NCI-H1930 (cell line): Measurements from ENCODE around the gene COPZ2.
"Not testable (repeated sequence)": the region's sequence is repeated elsewhere in the genome, so short reads cannot be mapped to it uniquely, and the experiment has no call there.

Experiments
- DNase-seq, 2 experiments: peaks; one replicate each; lab custom pipeline; 2025; lab: John Stamatoyannopoulos, UW

COPZ2 gene

DNA sequence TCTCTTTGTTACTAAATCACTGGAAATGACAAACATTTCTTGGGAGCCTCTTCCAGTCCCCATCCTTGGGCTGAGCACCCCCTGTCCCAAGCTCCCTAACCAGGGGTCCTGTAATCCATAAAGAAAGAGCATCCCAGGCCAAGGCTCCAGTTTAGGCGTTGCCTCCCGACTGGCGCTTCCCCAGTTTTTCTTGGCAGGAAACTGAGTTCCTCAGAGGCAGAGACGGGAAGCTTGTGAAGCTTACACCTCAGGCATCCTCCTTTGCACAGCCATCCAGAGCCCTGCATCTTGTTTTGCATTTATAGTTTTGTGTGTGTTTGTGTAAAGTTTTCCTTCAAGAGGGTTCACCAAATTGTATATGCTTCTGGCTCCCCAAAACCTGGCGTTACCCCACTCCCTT, 7.1 kb downstream of the COPZ2 start:
- no peak for DNase-seq

DNA sequence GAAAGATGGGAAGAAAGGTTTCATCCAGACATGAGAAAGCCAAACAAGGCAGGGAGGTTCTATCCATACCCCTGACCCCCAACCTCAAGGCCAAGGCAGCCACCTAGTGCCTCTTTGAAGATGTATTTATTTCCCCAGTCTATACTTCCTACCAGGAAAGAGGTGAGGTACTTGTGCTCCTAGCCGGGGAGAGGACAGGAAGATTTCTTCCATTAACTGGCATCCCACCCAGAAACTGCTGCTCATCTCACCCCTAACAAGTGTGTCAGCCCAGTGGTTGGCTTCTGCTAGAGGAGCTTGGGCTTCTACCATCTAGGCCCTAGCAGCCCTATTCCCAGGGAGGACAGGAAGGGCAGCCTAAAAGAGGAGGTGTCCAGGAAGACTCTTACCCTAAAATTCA, 8.9 kb downstream of the COPZ2 start:
- no peak for DNase-seq

DNA sequence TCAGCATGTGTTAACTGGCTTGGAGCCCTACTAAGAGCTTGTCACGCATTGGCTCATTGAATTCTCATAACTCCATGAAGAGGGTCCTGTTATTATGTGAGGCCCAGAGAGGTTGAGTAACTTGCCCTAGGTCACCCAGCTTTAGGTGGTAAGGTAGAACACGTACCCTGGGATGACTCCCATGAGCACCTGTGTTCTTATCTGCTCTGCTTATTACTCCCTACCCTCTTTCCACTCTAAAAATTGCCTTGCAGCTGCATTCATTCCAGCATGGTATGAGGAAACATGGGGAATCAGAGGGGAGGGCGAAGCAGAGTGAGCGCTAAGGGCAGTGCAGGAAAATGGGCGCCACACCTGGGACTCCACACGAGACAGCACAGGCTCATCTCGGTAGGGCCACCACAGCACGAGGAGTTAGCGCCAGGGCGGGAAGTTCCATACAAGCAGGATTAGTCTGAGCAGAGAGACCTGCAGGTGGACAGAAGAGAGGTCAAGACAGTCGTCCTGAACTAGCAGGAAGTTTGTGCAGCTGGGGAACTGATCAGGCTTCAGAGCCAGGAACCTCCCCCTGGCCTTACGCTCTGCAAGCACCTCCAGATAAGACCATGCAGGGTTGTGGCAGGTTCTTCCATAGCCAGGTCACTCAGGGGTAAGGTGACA, 10.1 kb downstream of the COPZ2 start:
- no peak for DNase-seq

DNA sequence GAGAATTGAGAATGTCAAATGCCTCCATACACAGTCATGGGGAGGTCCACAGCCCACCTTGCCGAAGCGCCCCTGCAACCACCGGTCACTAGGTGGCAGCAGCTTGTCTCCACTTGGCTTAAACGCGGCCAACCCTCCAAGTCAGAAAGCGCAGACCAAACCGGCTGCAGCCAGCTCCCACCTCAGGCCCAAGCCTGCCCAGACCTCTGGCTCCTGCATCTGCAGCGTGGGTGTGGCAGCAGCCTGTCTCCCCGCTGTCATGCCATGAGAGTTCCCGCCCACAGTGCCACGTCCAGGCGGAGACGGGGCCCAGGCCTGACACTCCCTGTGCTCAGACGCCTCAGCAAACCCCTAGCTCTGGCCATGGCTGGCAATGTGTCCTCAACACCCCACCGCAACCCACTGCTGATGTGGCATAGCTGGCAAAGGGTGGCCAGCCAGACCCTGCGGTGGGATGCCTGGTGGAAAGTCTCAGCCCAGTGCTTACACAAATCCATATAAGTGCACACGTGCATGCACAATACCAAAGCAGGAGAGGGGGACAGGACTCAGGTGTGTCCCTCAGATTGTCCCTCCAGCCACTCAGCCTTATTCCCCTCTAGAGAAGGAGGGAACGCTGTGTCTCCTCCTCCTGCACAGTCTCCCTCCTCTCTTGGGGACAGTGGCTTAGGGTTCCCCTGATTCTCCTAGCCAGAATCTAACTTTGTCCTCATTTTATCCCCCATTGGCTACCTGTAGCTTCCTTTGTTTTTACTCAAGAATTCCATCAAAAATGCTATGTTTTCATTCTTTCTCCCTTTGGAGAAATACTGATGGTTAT, 10.9 kb downstream of the COPZ2 start:
- peak; percentile 70 to 71 for DNase-seq

DNA sequence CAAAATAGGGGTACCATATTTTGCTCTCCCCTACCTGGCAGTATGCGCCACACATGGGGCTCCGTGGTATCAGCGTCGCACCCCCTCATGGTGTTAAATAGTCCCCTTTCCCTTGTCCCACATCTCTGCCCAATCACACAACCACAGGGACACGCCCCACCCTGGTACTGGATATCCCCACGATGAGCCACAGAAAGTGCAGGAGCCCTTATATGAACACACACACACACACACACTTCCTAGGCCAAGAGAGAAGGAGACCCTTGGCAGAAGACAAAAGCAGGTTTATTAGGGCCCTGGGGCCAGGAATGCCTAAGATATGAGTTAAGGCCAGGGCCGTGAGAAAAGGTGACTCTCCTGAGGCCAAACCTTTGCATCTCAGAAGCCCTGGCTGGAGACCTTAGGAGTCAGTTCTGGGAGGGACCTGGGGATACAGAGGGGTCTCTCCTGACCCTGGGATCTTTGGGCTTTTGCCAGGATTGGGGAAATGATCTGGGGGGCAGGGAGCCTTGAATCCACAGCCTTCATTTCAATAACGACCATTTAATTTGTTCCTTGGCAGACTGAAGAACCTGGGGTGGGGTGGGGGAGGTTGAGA, 11.6 kb downstream of the COPZ2 start:
- DNase-seq, result no peak

DNA sequence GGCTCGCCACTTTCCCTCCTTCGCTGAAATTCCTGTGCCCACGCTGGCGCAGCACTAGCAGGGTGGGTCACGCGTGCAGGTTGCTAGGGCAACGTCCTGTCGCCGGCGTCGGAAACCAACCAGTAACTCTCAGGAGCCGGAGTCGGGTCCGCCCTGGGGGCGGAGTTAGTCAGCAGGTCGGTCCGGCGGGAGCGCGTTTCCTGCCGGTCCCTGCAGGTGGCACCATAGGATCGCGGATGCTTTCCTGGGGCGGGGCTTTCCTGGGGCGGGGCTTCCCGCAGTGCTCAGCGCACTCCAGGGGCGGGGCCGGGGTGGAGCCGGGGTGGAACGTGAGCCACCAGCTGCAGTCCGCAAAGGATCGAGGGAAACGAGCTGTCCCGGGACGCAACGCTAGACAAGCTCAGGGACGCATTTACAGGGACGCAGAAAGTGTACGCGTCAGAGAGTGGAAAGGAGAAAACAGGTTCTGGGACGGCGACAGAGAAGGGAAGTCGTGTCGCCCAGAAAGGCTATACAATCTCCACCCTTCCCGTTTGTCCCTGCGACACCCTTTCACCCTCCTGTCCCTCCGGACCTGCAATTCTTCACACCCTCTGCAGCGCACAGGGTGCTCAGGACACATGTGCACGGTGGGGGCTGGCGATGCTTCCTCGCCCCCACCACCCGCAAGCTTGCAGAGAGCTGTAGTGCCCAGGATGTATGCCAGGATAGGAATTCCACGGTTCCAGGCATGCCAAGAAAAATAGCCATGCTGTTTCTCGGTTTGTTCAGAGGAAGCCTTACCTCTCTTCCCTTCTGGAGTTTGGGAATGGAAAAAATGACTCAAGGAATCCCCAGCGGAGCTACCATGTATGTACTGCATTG, 12.3 kb downstream of the COPZ2 start:
- peak; percentile 94 to 95 for DNase-seq

DNA sequence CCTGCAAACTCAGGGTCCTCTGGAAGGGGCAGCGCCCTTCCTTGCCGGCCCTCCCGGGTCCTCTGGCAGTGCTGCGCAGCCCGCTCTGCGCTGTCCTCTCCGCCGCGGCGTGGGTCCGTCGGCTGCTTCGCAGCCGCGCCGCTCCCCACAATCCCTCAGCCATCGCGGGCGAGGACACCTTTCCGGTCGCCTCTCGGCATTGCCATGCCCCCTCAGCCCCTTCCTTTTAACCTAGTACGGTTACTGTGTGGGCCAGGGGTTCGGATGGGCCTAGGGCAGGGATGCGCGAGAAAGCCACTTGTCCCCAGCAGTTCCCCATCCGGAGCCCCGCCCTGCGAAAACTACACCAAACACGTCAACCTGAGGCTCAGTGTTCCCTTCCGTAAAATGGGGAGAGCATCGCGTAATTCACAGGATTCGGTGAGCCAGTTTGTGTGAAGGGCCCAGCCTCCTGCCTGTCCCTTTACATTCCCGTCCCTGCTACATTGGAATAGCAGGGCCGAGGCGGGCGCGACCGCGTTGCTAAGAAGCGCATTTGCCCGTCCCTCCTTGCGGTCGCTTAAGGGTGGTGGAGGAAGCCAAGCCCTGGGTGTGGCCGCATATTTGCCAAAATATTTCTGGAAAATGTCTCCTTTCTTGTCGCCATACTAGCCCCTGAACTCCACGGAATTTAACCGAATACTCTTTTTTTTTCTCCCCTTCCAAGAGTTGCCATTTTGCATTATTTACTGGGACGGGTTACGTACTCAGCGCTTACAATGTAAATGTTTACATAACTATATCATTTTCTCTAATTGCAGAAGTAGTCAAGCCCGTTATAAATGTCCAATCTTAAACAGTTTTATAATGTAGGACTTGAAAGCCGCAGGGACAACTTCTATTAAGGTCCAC, 13.2 kb downstream of the COPZ2 start:
- peak in 1 of 2 experiments; percentile 31 for DNase-seq

DNA sequence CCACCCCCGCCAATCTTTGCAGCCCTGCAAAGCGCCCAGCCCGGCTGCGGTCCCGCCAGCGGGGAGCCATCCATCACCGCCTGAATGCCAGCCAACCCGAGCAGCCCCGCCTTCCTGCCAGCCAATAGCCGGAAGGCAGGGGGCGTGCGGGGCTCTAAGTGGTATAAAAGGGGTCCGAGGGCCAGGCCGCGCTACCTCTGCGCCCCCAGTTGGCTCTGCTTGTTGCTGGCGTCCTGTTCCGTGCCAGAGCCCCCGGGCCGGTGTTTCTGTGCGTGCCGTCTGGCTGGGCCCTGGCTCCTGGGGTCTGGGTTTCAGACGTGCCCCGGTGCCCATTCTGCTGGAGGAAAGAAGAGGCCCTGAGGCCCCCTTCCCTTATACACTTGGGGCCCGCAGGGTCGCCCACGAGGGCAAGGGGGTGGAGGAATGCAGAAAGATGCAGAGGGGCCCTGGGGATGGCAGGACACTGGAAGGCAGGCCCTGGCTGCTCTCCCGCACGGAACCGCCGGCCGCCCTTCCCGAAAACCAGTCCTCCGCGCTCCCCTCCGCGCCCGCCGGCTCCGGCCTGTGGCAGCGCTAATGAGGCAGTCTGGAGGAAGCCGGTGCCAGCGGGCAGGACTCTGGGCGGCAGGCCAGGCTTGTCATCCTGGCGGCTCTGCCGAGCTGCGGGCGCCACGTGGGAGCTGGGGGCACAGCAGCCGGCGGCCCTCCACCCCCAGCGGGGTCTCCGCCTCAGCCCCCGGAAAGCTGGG, 14.0 kb downstream of the COPZ2 start:
- peak; percentile 74 to 81 for DNase-seq

DNA sequence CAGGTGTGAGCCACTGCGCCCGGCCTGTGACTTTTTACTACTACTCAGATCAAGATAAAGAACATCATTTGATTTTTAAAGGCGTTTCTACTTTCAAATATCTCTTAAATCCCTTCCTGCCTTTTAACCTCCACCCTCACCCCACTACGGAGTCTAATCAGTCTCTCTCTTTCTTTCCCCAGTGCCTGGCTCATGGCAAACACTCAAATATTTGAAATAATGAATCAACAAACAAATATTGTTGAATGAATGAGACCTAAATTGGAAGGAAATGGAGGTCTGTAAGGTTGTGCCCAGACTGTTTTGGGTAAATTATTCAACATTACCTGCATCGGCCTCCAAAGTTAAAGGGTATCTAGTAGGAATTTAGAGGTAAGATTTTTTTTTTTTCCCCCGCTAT, 14.7 kb downstream of the COPZ2 start:
- DNase-seq, result no peak

DNA sequence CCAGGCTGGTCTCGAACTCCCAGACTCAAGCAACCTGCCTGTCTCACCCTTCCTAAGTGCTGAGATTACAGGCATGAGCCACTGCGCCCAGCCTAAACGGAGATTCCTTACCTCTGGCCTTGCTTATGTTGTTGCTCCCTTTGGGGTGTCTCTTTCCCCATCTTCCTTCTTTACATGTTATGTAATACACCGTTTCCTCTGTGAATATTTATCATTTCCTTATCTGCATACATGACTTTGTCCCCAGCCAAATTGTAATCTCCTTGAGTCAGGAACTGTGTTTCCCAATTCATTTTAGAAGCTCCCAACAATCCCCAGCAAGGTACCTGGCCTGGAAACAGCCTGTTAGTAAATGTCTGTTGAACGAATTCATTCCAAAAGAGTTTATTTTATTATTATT, 15.7 kb downstream of the COPZ2 start:
- no peak for DNase-seq

DNA sequence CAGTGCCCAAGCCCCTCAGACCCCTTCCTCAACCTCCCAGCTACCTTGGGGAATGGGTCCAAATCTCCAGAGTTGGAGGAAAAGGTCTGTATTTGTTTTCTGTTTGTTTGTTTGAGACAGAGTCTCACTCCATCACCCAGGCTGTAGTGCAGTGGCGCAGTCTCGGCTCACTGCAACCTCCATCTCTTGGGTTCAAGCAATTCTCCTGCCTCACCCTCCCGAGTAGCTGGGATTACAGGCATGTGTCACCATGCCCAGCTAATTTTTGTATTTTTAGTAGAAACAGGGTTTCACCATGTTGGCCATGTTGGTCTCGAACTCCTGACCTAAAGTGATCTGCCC, 19.8 kb downstream of the COPZ2 start:
- DNase-seq, result not testable (repeated sequence)

DNA sequence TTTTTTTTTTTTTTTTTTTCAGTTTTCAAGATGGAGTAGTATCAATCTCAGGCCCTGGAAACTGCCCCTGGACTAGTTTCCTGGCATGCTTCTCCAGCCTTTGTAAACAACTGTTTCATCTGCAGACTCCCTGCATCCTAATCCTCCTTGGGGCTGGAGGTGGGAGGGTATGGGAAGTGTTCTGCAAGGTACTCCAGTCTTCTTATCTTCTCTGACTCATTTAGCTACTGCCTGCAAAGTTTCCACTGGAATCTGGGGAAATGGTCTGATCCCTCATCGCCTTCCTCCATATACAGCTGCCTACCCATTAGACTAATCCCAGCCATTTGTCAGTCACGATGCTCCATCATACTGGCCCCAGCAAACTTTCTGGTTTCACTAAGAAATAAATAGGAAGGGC, 21.5 kb downstream of the COPZ2 start:
- DNase-seq, result no peak

DNA sequence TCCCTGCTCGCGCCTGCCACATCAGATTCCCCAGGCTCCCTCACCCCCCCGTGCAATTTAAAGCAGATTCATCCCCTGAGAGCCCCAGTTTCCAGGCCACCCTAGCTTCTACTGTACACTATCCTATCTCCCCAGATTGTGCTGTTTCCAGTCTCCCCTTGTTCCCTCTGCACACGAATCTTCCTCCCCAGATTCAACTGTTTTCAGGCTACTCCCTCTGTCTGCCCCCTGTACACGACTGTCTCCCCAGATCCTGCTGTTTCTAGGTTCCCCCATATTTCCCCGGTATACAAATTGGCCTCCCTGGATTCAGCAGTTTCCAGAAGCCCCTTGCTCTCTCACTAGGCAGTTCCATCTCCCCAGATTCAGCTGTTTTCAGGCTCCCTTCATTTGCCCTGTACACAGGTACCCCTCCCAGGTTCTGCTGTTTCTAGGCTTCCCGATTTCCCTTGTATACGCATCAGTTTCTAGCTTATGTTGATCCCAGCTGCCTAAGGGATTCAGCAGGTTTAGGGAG, 22.9 kb downstream of the COPZ2 start:
- DNase-seq, result no peak

DNA sequence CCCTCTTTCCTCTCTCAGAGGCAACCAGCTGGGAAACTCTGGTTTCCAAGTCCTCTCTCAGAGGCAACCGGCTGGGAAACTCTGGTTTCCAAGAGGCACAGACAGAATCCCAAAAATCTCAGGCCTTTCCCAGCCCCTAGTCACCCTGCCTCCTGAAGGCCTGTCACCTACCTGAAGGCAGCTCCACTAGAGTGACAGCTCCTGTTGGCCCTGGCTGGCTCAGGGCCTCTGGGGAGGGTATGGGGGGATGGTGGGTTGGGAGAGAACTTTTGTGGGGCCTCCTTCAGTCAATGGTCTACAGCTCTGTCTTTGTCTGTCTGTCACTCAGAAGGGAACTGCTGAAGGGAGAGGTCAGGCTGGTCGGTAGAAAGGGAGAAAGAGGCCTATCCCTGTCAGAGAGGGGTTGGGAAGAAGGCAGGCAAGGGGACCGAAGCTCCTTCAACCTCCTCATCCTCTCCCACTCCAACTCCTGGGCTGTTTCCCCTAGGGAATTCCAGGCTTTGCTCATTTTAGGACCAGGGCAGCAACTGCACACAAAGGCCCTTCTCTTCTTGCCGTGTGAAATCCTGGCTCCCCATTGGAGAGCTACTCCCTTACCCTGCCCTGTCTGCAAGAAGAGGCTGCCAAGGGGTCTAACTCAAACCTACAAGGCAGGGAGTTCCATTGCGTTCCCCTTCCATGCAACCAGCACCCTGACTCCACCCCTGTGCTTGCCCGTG, 23.6 kb downstream of the COPZ2 start:
- DNase-seq, result no peak

DNA sequence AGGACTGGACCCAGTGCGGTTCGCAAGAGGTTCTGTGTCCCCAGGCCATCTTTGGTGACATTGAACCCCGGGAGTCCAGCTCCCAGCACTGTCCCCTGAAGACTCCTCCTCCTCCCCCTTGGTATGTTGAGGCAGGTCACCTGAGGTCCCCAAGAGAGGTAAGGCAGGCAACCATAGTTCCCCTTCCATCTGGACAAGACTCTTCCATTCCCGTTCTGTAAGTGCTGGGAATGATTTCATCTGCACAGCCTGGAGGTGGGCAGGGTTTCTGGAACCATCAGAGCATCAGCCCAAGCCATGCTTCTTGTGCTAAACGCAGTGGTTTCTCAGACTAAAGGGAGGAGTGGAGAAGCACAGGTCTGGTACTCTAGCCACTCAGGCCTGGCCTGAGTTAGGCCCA, 24.9 kb downstream of the COPZ2 start:
- DNase-seq, result no peak

DNA sequence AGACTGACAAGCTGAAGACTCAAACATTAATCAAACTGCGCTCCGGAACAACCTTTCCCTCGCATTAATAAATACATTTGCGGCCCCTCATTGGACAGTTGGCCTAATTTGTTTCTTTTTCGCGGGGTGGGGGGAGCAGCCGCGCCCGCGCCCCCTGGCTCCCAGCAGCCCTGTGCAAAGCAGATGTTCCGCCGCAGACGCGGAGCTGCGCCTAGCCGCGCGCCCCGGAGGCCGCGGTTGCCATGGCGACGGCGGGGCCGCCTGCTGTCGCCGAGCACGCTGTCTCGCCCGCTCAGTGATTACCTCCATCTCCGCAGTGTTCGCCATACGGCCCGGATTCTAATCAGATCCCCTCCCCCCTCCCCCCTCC, 25.5 kb downstream of the COPZ2 start:
- peak; percentile 68 to 77 for DNase-seq

DNA sequence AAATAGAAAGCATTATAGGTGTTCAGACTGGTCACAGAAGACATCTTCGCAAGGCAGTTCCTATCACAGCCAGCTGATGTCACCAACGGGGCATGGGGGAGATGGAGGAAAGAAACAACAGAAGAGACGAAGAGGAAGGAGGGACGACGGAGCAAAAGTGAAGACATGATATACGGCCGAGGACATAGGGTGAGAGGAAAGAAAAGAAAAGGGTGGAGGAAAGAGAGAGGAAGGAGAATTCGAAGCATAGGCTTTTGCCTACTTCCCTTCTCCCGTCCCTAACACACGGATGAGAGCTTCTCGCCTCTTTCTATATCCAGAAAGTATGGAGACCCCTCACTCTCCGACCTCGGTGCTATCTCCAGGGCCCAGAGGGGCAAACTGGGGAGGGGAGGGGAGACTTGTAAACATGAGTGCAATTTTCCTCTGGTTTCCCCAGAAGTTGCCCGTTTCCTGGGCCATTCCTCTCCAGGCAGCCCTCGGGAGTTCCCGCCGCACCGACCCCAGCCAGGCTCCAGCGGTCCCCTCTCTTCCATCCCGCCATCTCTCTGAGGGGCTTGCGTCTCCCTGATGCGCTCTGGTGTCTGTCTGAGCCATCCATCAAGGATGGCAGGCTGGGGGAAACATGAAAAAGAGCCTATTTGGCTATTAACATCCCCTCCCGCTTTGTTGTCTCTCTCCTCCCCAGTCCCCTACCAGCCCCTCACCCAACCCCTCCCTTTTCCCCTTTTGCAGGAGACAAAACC, 26.0 kb downstream of the COPZ2 start:
- DNase-seq, result peak; percentile 33 to 42

DNA sequence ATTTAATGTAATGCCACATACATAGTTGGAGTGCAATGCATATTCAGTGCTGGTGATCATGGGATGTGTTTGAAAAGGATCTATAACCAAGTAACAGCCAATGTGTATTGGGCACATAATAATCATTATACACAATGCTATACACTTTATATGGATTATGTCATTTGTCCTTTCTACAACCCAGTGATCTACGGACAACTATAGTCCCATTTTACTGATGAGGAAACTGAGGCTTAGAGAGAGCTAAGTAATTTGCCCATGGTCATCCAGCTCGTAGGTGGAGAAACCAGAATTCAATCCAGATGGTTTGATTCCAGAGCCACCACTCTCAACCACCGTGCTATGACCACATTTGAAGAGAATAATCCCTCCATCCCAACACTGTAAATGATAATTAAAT, 27.4 kb downstream of the COPZ2 start:
- no peak for DNase-seq
